Breast epithelium (tissue), 3 donors: Measurements from ENCODE around the gene PSEN2.

ENCODE experiments used
- POLR2A ChIP-seq: fragments of 450-650 bp; IDR thresholded peaks from one replicate; pipeline ENCODE4 v1.6.1; 2016; ENCODE audit warnings: antibody characterized with exemption, mild to moderate bottlenecking, moderate library complexity
- TF ChIP-seq, protein P1 (sequence below), 3 donors: fragments of 450-650 bp; IDR thresholded peaks; one replicate each; pipeline ENCODE4 v1.5.1; 2016 to 2017; ENCODE audit warnings: antibody characterized with exemption in 3 of 3, mild to moderate bottlenecking in 3 of 3, moderate library complexity in 3 of 3

DNA sequence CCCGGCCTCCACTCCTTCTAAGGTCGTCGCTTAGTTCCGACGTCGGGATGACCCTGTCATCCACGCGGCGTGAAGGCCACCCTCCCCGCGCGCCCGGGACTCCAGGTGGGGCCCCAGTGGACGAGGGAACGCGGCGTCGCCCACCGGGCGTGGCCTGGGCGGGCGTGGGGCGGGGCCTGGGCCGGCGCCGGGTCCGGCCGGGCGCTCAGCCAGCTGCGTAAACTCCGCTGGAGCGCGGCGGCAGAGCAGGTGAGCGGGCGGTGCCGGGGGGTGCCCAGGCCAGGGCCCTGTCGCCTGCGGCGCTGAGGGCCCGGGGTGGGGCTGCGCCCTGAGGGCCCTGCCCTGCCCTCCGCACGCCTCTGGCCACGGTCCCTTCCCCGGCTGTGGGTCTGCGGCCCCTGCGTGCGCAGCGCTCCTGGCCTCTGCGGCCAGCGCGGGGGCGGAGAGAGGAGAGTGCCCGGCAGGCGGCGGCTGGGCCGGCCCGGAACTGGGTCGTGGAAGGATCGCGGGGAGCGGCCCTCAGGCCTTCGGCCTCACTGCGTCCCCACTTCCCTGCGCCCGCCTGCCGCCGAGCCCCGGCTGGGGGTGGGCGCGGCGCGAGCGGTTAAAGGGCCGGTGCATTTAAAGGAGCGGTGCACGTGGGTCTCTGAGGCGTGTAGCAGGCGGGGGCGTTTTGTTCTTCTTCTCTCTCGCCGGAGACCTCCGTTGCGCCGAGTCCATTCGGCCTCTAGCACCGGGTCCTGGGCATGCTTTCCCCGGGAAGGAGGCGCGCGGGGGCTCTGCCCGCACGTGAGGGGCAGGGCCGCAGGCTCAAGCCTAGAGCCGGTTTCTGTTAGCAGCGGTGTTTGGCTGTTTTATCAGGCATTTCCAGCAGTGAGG lies at the start of gene PSEN2:
- TF ChIP-seq, protein P1, sequence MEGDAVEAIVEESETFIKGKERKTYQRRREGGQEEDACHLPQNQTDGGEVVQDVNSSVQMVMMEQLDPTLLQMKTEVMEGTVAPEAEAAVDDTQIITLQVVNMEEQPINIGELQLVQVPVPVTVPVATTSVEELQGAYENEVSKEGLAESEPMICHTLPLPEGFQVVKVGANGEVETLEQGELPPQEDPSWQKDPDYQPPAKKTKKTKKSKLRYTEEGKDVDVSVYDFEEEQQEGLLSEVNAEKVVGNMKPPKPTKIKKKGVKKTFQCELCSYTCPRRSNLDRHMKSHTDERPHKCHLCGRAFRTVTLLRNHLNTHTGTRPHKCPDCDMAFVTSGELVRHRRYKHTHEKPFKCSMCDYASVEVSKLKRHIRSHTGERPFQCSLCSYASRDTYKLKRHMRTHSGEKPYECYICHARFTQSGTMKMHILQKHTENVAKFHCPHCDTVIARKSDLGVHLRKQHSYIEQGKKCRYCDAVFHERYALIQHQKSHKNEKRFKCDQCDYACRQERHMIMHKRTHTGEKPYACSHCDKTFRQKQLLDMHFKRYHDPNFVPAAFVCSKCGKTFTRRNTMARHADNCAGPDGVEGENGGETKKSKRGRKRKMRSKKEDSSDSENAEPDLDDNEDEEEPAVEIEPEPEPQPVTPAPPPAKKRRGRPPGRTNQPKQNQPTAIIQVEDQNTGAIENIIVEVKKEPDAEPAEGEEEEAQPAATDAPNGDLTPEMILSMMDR (IDR thresholded peaks at IDR 0.05), result peak in 1 of 3 donors; percentile 41
- no peak for TF ChIP-seq POLR2A
